Activated T-cell treated with anti-CD3 and anti-CD28 coated beads, Interleukin-2, amount 50 U/mL, for 48 hours (primary cell): ENCODE results near the gene TLDC2.
"Not testable (repeated sequence)": the region's sequence is repeated elsewhere in the genome, so short reads cannot be mapped to it uniquely, and the experiment has no call there.

Experiments used
- DNase-seq, 2 experiments: peaks; one replicate each; pipeline ENCODE4 v3.0.0-alpha.2; 2020

Gene TLDC2

DNA sequence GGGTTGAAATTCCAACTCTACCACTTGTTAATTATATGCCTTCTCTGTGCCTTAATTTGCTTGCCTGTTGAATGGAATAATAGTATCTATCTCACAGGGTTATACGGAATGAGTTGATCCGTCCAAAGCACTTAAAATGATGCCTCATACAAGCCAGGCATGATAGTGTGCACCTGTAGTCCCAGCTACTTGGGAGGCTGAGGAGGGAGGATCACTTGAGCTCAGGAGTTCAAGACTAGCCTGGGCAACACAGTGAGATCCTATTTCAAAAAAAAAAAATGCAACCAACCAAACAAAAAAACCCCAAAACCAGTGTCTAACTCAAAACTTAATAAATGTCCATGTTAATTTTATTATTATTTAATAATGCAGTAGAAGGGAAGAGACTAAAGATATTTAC lies 40.3 kb downstream of the TLDC2 start:
- no peak for DNase-seq

DNA sequence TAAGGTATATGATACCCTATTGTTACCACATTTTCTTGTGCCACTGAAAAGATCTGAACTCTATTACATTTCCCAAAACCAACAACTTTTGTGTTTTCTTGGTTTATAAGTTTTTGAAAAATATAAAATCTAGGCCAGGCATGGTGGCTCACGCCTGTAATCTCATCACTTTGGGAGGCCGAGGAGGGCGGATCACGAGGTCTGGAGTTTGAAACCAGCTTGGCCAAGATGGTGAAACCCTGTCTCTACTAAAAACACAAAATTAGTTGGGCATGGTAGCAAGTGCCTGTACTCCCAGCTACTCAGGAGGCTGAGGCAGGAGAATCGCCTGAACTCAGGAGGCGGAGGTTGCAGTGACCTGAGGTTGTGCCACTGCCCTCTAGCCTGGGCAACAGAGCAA lies 41.3 kb downstream of the TLDC2 start:
- DNase-seq: no peak

DNA sequence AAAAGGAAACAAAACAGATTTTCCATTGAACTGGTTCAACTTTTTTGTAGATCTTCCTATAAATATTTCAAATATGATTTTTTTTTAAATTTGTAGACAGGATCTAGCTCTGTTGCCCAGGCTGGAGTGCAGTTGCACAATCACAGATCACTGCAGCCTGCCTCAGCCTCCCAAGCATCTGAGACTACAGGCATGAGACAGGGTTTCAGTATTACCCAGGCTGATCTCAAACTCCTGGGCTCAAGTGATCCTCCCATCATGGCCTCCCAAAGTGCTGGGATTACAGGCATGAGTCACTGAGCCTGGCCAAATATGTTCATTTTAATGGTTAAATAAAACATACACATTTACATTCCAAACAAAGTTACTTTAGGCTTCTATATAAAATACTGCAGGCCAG lies 42.0 kb downstream of the TLDC2 start:
- DNase-seq: no peak

DNA sequence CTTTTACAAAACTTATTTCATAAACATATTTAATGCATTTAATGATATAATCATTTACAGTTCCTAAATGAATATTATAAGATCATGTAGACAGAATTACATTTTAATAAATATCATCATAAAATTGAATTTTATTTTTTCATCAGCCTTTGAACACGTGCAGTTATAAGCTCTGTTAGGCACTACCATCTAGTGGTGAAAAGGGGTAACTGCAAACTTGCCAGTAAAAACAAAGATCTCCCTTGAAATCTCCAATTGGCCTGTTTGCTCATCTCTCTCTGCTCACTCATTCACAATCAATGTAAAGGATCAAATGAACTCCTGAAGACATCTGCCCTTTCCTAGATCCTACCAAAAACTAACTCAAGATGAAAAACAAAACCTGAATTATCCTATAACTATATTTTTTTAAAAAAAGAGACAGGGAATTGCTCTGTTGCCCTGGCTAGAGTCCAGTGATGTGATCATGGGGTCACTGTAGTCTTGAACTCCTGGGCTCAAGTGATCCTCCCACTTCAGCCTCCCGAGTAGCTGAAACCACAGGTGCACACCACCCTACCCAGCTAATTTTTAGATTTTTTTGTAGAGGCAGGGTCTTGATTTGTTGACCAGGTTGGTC lies 43.9 kb downstream of the TLDC2 start:
- no peak for DNase-seq

DNA sequence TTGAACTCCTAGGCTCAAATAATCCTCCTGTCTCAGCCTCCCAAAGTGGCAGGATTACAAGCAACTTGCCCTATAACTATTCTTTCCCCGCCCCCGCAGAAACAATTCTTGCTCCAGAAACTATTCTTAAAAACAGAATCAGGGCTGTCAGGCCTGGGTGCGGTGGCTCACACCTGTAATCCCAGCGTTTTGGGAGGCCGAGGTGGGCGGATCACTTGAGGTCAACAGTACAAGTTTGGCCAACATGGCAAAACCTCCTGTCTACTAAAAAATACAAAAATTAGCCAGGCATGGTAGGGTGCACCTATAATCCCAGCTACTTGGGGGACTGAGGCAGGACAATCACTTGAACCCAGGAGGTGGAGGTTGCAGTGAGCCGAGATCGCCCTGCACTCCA lies 44.4 kb downstream of the TLDC2 start:
- DNase-seq: no peak

DNA sequence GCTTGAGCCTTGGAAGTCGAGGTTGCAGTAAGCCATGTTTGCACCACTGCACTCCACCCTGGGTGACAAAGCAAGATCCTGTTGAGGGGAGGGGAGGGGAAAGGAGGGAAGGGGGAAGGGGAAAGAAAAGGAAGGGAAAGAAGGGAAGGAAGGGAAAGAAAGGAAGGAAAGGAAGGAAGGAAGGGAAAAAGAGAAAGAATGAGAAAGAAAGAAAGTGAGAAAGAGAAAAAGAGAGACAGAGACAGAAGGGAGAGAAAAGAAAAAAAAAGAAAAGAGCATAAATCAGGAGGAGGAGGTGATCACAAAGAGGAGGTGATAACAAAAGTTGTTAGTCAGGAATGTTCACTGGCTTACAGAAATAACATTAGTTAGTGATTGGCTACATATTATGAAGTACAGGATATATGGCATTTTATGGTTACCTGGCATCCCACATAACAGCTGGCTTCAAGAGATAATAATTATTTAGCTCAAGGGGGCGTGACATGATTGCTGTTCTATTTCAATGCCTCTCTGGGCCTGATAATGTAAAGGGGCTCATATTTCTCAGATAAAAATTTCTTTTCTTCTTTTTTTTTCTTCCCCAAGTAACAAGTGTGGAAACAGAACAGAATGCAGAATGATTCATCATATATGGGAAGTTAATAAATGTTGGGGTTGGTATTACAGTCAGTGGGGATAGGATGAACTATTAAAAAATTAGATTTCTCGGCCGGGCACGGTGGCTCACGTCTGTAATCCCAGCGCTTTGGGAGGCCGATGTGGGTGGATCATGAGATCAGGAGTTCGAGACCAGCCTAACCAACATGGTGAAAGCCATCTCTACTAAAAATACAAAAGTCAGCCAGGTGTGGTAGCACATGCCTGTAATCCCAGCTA lies 48.5 kb downstream of the TLDC2 start:
- DNase-seq: no peak

DNA sequence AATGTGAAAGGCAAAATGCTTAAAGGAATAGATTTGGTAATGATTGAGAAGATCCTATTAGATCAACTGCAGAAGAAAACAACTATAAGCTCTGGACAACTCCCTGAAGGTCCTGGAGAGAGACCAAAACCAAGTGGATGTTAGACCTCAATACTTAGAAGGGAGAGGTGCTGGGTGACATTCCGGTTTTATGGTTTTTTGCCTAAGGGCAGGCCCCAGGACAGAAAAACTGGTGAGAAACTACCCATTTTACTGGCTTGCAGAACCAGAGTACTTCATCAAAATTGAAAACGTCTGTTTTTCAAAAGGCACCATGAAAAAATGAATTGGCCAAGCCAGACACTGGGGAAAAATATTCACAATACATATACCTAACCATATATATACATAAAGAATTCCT lies 49.3 kb downstream of the TLDC2 start:
- no peak for DNase-seq

DNA sequence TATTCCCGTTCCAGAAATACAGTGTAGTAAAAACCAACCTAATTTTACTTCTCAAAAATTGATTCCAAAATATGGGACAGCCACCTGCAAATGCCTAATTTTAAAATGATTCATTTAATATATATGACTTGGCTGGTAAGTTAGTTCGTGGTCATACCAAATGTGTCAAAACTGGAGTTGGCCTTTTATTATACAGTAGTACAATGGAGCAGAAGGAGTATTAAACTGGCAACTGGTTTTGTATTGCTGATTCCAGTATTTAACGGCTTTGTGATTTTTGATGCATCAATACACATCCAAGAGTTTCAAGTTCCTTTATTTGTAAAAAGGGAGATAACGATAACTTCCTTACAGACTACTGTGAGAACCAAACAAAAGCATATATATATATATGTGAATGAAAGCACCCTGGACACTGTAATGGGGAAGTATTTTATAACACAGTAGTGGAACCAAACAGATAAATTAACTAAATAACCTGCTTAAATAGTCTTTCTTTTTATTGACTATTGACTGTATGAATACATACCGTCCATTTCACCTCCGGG lies 50.8 kb downstream of the TLDC2 start:
- no peak for DNase-seq

DNA sequence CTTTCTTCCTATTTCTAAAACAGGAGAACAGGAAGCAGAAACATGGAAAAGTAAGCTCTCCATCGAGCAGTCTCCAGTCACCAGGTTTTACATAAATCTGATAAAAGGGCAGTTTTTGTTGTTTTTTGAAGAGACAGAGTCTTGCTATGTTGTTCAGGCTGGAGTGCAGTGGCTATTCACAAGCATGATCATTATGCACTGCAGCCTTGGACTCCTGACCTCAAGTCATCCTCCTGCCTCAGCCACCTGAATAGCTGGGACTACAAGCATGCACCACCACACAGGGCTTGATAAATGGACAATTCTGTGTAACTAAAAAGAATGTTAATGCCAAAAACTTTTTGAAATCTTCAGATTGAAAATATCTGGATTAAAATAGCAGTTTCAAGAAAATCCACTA lies 51.8 kb downstream of the TLDC2 start:
- no peak for DNase-seq

DNA sequence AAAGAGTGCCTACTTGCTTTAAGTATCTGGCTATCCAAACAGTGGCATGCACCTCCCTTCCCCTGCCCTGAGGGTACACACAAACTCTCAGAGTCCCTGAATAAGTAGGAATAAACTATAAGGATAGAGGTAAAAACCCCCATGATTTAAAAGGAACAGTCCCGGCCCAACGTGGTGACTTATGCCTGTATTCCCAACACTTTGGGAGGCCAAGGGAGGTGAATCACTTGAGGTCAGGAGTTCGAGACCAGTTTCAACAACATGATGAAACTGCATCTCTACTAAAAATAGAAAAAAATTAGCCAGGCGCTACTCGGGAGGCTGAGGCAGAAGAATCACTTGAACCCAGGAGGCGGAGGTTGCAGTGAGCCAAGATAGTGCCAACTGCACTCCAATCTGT lies 53.4 kb downstream of the TLDC2 start:
- DNase-seq: no peak

DNA sequence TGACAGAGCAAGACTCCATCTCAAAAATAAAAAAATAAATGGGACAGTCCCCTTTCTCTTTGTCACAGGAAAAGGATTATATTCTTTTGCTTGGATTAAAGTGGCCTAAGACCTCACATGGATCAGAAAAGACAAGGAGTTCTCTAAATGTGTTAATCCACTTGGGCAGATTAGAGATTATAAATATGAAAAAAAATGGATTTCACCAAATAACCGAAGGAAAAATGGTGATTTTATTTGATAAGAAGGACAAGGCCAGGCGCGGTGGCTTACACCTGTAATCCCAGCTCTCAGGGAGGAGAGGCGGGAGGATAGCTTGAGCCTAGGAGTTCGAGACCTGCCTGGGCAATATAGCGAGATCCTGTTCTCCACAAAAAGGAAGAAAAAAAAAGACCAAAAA lies 53.8 kb downstream of the TLDC2 start:
- DNase-seq: no peak

DNA sequence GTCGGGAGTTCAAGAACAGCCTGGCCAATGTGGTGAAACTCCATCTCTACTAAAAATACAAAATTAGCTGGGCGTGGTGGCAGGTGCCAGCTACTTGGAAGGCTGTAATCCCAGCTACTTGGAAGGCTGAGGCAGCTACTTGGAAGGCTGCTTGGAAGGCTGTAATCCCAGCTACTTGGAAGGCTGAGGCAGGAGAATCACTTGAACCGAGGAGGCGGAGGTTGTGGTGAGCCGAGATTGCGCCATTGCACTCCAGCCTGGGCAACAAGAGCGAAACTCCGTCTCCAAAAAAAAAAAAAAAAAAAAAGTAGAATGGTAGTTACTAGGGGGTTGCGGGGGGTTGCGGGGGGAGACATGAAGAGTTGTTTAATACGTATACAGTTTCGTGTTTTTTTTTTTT lies 56.1 kb downstream of the TLDC2 start:
- DNase-seq: not testable (repeated sequence)

DNA sequence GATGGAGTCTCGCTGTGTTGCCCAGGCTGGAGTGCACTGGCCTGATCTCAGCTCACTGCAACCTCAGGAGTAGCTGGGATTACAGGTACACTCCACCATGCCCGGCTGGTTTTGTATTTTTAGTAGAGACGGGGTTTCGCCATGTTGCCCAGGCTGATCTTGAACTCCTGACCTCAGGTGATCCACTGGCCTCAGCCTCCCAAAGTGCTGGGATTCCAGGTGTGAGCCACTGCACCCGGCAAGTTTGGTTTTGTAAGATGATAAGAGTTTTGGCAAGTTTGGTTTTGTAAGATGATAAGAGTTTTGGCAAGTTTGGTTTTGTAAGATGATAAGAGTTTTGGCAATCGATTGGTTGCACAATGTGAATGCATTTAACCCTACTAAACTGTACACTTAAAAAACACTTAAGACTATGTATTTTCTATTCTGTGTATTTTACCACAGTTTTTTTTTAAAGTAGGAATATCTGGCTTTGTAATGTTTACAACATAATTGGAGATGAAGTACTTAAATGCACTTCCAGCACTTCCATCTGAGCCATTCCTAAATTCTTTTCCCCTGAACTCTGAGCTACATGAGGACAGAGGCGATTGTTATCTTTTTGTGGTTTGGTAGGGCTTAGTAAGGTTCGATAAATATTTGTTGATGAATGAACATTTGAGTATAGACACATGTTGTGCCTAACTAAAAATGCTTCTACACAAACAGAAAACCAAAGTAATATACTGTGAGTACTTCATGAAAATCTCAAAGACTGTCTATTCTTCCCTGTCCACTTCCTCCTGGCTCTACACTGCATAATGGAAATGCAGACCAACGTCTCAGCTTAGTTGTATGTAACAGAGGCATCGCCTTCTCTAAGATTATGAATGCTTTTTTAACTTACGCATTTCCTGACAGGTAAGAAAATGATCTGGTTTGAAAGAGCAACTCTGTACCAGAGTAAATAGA lies 56.8 kb downstream of the TLDC2 start:
- no peak for DNase-seq

DNA sequence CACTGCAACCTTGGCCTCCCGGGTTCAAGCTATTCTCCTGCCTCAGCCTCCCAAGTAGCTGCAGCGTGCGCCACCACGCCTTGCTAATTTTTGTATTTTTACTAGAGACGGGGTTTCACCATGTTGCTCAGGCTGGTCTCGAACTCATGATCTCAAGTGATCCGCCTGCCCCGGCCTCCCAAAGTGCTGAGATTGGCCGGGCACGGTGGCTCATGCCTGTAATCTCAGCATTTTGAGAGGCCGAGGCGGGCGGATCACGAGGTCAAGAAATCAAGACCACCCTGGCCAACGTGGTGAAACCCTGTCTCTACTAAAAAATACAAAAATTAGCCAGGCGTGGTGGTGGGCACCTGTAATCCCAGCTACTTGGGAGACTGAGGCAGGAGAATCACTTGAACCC lies 57.6 kb downstream of the TLDC2 start:
- not testable (repeated sequence) for DNase-seq

DNA sequence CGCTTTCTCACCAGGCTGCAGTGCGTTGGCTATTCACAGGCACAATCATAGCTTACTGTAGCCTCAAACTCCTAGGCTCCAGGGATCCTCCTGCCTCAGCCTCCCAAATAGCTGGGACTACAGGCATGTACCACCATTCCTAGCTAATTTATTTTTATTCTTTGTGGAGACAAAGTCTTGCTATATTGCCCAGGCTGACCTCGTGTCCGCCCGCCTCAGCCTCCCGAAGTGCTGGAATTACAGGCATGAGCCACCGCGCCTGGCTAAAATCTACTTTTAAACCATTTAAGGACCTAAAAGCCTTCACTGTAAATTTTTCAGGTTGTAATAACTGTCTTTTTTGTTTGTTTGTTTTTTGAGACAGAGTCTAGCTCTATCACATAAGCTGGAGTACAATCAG lies 60.4 kb downstream of the TLDC2 start:
- DNase-seq: no peak

DNA sequence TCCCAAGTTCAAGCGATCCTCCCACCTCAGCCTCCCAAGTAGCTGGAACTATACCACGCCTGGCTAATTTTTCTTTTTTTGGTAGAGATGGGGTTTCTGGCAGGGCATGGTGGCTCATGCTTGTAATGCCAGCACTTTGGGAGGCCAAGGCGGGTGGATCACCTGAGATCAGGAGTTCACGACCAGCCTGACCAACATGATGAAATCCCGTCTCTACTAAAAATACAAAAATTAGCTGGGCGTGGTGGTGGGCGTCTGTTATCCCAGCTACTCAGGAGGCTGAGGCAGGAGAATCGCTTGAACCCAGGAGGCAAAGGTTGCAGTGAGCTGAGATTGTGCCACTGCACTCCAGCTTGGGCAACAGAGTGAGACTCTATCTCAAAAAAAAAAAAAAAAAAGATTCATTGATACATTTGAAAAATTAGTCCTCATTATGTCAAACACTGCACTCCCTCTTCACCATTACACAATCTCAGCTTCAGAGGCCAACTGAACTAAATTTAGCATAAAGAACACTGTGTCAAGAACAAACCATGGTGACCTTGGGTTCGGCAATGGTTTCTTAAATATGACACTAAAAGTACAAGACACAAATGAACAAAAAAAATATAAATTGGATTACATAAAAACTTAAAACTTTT lies 60.9 kb downstream of the TLDC2 start:
- not testable (repeated sequence) for DNase-seq

DNA sequence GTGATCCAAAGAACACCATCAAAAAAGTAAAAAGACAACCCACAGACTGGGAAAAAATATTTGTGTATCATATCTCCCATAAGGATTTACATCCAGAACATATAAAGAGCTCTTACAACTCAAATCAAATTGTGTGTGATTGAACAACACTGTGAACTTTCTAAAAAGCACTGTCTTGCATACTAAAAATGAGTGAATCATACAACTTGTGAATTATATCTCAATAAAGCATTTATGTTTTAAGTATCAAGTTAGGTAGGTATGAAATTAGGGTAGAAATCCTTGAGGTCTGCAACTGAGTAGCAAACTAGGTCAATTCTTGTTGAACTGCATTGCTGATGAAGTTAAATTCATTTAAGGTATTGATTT lies 61.4 kb downstream of the TLDC2 start:
- no peak for DNase-seq

DNA sequence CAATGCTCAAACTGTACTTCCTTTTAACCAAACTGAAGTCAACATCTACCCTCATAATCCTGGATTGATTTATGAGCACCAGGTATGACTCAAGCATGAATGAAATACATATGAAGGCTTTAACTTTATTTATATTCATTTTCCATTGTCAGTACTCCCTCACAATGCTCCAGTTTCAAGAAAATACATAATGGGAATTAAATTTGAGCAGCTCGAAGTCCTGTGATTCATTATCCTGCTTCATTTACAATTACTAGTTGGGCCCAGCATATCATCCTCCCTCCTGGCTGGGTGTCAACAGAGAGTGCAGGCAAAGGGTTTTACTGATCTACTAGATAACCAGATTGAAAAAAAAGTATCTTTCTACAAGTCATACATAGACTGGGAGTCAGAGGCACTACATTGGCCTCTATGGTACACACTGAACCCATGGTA lies 65.5 kb downstream of the TLDC2 start:
- no peak for DNase-seq
